IMR-90 (cell line): Measurements from ENCODE around the gene PDE4A. TPM values are rescaled to one million over a fixed set of nuclear protein-coding genes. Genes with fewer than 3 reads are reported as not detected.

ENCODE experiments used
- ATAC-seq: fragments of 200-7000 bp; cut with Tn5 transposase; 2 replicates; pipeline ENCODE4 v1.9.1; 2020; ENCODE audit warnings: low read depth, mild to moderate bottlenecking, moderate library complexity
- BruUV-seq: library from RNA; stranded (reverse); fragments of 400-500 nt; replicated peaks from 2 replicates; lab custom pipeline; 2021; lab: Mats Ljungman, UMichigan
- CTCF ChIA-PET: fragments of 300-600 bp; formaldehyde crosslinking; extraction: SDS; loops from one replicate; lab custom pipeline; 2021; ENCODE audit warnings: antibody characterized with exemption; lab: Yijun Ruan, JAX
- POLR2A ChIA-PET: fragments of 300-600 bp; sonication (Branson Sonifier 250); formaldehyde crosslinking; loops from one replicate; lab custom pipeline; 2022; ENCODE audit warnings: antibody characterized with exemption; ENCODE audit not compliant: unreplicated experiment; lab: Charles Lee
- DNase-seq: peaks from one replicate; pipeline ENCODE4 v3.0.0; 2013
- H2AFZ ChIP-seq: replicated peaks from 2 replicates; pipeline ENCODE3; 2013; ENCODE audit warnings: low read length, mild to moderate bottlenecking; ENCODE audit not compliant: poor library complexity
- H2AK5ac ChIP-seq: 2 replicates; pipeline ENCODE4 v1.6.1; 2013; ENCODE audit warnings: low read depth, low read length, inconsistent platforms
- H2AK9ac ChIP-seq: replicated peaks from 2 replicates; pipeline ENCODE3; 2013; ENCODE audit warnings: mild to moderate bottlenecking, low read depth, low read length, moderate library complexity; ENCODE audit not compliant: poor library complexity
- H2BK120ac ChIP-seq: 2 replicates; pipeline ENCODE4 v1.6.1; 2013; ENCODE audit warnings: low read depth, low read length, inconsistent platforms
- H2BK15ac ChIP-seq: 3 replicates; pipeline ENCODE4 v1.6.1; 2013; ENCODE audit warnings: low read depth, low read length, inconsistent platforms
- H2BK20ac ChIP-seq: 2 replicates; pipeline ENCODE4 v1.6.1; 2013; ENCODE audit warnings: low read depth, mild to moderate bottlenecking, inconsistent platforms, low read length, moderate library complexity
- H2BK5ac ChIP-seq: 2 replicates; pipeline ENCODE4 v1.6.1; 2013; ENCODE audit warnings: mild to moderate bottlenecking, low read depth, low read length, inconsistent platforms; ENCODE audit not compliant: poor library complexity, severe bottlenecking
- H3K14ac ChIP-seq: replicated peaks from 2 replicates; pipeline ENCODE4 v1.6.1; 2013; ENCODE audit warnings: low read depth, low read length, inconsistent platforms
- H3K18ac ChIP-seq: 2 replicates; pipeline ENCODE4 v1.6.1; 2013; ENCODE audit warnings: low read depth, low read length, control low read depth
- H3K23ac ChIP-seq: 2 replicates; pipeline ENCODE4 v1.6.1; 2013; ENCODE audit warnings: low read depth, low read length, inconsistent platforms
- H3K27ac ChIP-seq: 2 replicates; pipeline ENCODE4 v1.5.1; 2013; ENCODE audit warnings: mild to moderate bottlenecking, control low read depth, low read length; ENCODE audit not compliant: insufficient read depth
- H3K27me3 ChIP-seq: 2 replicates; pipeline ENCODE4 v1.6.1; 2013; ENCODE audit warnings: low read length; ENCODE audit not compliant: control insufficient read depth, insufficient read depth
- H3K36me3 ChIP-seq: 2 replicates; pipeline ENCODE4 v1.6.1; 2013; ENCODE audit warnings: low read length, mixed read lengths; ENCODE audit not compliant: control insufficient read depth, insufficient read depth
- H3K4ac ChIP-seq: 2 replicates; pipeline ENCODE4 v1.6.1; 2013; ENCODE audit warnings: low read depth, low read length, inconsistent platforms
- H3K4me1 ChIP-seq: 2 replicates; pipeline ENCODE4 v1.6.1; 2013; ENCODE audit warnings: low read length, mixed read lengths; ENCODE audit not compliant: control insufficient read depth, insufficient read depth
- H3K4me2 ChIP-seq: 2 replicates; pipeline ENCODE4 v1.6.1; 2013; ENCODE audit warnings: low read depth, mild to moderate bottlenecking, control low read depth, low read length, moderate library complexity
- H3K4me3 ChIP-seq: 2 replicates; pipeline ENCODE4 v1.5.1; 2013; ENCODE audit warnings: low read depth, mild to moderate bottlenecking, control low read depth, low read length, moderate library complexity; ENCODE audit not compliant: insufficient read depth
- H3K56ac ChIP-seq: 2 replicates; pipeline ENCODE4 v1.6.1; 2013; ENCODE audit warnings: low read length, inconsistent platforms; ENCODE audit not compliant: insufficient read depth; ENCODE audit errors: extremely low read depth
- H3K79me1 ChIP-seq, 2 experiments: 2 replicates each; pipeline ENCODE4 v1.6.1; 2013; ENCODE audit warnings: low read length in 2 of 2, inconsistent platforms in 1 of 2, low read depth in 1 of 2
- H3K9ac ChIP-seq: 2 replicates; pipeline ENCODE4 v1.6.1; 2013; ENCODE audit warnings: low read depth, low read length, control low read depth
- H3K9me1 ChIP-seq: 2 replicates; pipeline ENCODE4 v1.6.1; 2013; ENCODE audit warnings: low read length, inconsistent platforms; ENCODE audit not compliant: insufficient read depth
- H3K9me3 ChIP-seq: 2 replicates; pipeline ENCODE4 v1.6.1; 2013; ENCODE audit warnings: low read length; ENCODE audit not compliant: control insufficient read depth, insufficient read depth
- H4K20me1 ChIP-seq: 2 replicates; pipeline ENCODE4 v1.6.1; 2013; ENCODE audit warnings: low read length, inconsistent platforms; ENCODE audit not compliant: insufficient read depth
- H4K5ac ChIP-seq: 2 replicates; pipeline ENCODE4 v1.6.1; 2013; ENCODE audit warnings: mild to moderate bottlenecking, low read depth, low read length, control low read depth
- H4K8ac ChIP-seq, 2 experiments: 2 replicates each; pipeline ENCODE4 v1.6.1; 2013; ENCODE audit warnings: low read depth in 2 of 2, low read length in 2 of 2, control low read depth in 1 of 2, inconsistent platforms in 1 of 2
- H4K91ac ChIP-seq: 2 replicates; pipeline ENCODE4 v1.6.1; 2013; ENCODE audit warnings: low read depth, low read length, inconsistent platforms; ENCODE audit not compliant: insufficient read depth
- BHLHE40 ChIP-seq: fragments of 150-350 bp; IDR thresholded peaks from 2 replicates; pipeline ENCODE4 v1.6.1; 2016; ENCODE audit warnings: mild to moderate bottlenecking, low read depth, low read length
- NFE2L2 ChIP-seq: fragments of 150-350 bp; IDR thresholded peaks from 2 replicates; pipeline ENCODE4 v1.6.1; 2016; ENCODE audit warnings: low read depth, mild to moderate bottlenecking, low read length
- RCOR1 ChIP-seq: IDR thresholded peaks from 2 replicates; pipeline ENCODE4 v1.6.1; 2012; ENCODE audit warnings: mild to moderate bottlenecking, low read length, improper control_type of control experiment; ENCODE audit not compliant: insufficient replicate concordance
- WGBS, 2 experiments: methylation state at CpG; one replicate each; pipeline versions ENCODE4 v1.1.5 to v1.1.7; 2013; ENCODE audit warnings: missing lambda C conversion rate in 2 of 2; ENCODE audit not compliant: insufficient read length in 1 of 2; ENCODE audit errors: extremely low coverage in 2 of 2; 5-methylcytosine and 5-hydroxymethylcytosine counted together
- dilution Hi-C: fragments of 300-500 bp; cut with HindIII; formaldehyde crosslinking; loops from one replicate; pipeline ENCODE4 v1.14.3; 2018; ENCODE audit warnings: low sequenced_read_pairs; ENCODE audit not compliant: unreplicated experiment
- in situ Hi-C: fragments of 300-500 bp; cut with MboI; formaldehyde crosslinking; loops from 3 replicates; pipeline ENCODE4 v1.14.3; 2019; ENCODE audit warnings: low sequenced_read_pairs, inconsistent platforms, mixed read lengths
- intact Hi-C: fragments of 100-400 bp; cut with micrococcal nuclease; formaldehyde crosslinking; loops from 2 replicates; pipeline ENCODE4 v1.10.0; 2022
- polyA plus RNA-seq, 3 experiments: library from polyadenylated mRNA; depleted of rRNA; stranded (reverse); fragments of >200 nt; gene quantifications; 2 replicates each; pipeline ENCODE4 v1.2.3, GENCODE V29; 2012; ENCODE audit warnings: low replicate concordance in 1 of 3
- total RNA-seq: library from RNA; depleted of rRNA; stranded (reverse); fragments of >200 nt; gene quantifications from 2 replicates; pipeline ENCODE4 v1.2.3, GENCODE V29; 2012

The PDE4A gene
- total and polyA plus RNA-seq, 2 of the 4 experiments (the other 2 are of a cell fraction), result 1.8 to 7.0 TPM

DNA sequence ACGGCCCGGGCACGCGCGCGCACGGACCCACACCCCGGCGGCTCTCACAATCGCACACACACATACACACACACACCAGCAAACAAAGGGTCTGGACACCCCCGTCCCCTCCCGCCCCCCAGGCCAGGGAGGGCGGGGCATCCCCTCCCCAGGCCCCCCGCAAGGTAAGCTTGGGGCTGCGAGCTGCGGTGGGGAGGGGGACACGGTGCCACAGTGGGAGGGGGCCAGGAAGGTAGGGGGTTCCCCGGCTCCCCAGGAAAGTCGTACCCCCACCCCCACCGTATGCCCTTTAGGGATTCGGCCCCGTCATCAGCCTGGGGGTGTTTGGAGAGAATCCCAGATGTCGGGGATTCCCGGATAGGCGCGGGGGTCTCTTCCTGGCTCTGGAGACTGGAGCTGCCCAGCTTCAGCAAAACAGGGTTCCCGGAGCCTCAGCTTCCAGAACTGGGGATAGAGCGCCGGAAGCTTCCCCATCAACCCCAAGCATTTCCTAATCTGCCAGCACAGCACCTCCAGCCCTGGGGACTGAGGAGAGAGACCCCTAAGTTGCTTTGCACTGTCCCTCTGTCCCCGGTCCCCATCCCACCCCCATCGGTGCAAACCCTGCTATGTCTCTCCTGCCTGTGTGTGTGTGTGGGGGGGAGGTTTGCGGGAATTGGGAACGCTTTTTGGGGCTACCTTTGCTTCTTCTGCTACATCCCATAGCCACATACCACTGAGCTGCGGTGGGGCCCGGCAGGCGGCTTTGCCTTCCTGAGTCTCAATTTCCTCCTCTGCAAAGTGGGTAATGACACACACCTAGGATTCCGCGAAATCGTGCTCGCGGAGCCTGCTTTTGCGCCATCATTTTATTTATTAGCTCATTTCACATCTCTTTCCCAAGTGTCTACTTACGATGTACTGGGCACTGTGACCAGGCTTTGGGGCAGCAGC lies 15.2 kb upstream of the PDE4A start:
- TF ChIP-seq BHLHE40, result 0 out of 2 replicates have a peak, but pooled peaks have one; percentile 33
- no peak for TF ChIP-seq NFE2L2
- no peak for TF ChIP-seq RCOR1
- Histone ChIP-seq H2AK9ac (peak overlapping the region; percentile 95), H3K9me3 (no peaks in the 10 kb centered on the region)

More for the DNA sequence above, 15.2 kb upstream of the PDE4A start:
- Histone ChIP-seq H4K20me1 (peaks cover 30% of the 10 kb centered on the region), H3K9me1 (no peaks in the 10 kb centered on the region), H4K8ac (peak overlapping the region; percentile 37 to 71; a peak in 1 of 4 replicates), H3K4ac (no peak overlapping the region), H3K23ac (peak overlapping the region; percentile 48; the same call in 1 of the 2 replicates), H3K36me3 (peaks cover 2% of the 10 kb centered on the region; the same call in 1 of the 2 replicates), H4K91ac (no peak overlapping the region), H2BK20ac (no peak overlapping the region), H2BK15ac (no peak overlapping the region; the same call in 2 of the 3 replicates), H2AFZ (peak overlapping the region; percentile 100), H3K18ac (no peak overlapping the region), H3K9ac (peak overlapping the region; percentile 11), H3K27me3 (no peaks in the 10 kb centered on the region), H3K4me3 (peak overlapping the region; percentile 98), H3K56ac (no peak overlapping the region), H2BK120ac (no peak overlapping the region), H3K4me2 (peak overlapping the region; percentile 95), H3K14ac (peak overlapping the region; percentile 23; the same call in 1 of the 2 replicates), H3K4me1 (peaks cover 4% of the 10 kb centered on the region), H3K27ac (no peak overlapping the region), H2AK5ac (no peak overlapping the region), H2BK5ac (no peak overlapping the region), H4K5ac (no peak overlapping the region), H3K79me1 (peaks cover 4 to 30% of the 10 kb centered on the region in 2 experiments; a peak in 3 of 4 replicates)
- no TSS peak for BruUV-seq
- DNase-seq, result no peak
- in situ Hi-C loops, result no loop called here
- dilution Hi-C loops, result no loop called here
- no peak for ATAC-seq
- no CpG with 5 or more reads among the region's 43 CpGs for WGBS, 2 experiments
- ChIA-PET CTCF (interaction anchor here (0.6 to 5.9 kb wide), 4 partner anchors 12 to 176 kb away, joined by 3 to 37 read pairs (median 4); no protein-coding TSS in a partner anchor), POLR2A (no interaction called here)
- intact Hi-C loops, result loop anchor here (1.0 to 10.0 kb wide), 2 partner anchors 19 to 290 kb away; no protein-coding TSS in a partner anchor
